SK-N-SH treated with all-trans-retinoic acid at 6 μM for 48 hours (cell line): ENCODE measurements around the gene OR13A1.

Experiments used
- ARNTL ChIP-seq: fragments of 450-650 bp; formaldehyde crosslinking; IDR thresholded peaks from 2 replicates; pipeline ENCODE4 v1.5.0; 2020; ENCODE audit warnings: low read depth, mild to moderate bottlenecking, moderate library complexity, borderline replicate concordance
- CREB5 ChIP-seq: fragments of 250-450 bp; sonication (Bioruptor Pico); IDR thresholded peaks from 2 replicates; pipeline ENCODE4 v1.5.1; 2020; ENCODE audit warnings: low read depth, mild to moderate bottlenecking, moderate library complexity
- ESRRG ChIP-seq: fragments of 250-450 bp; sonication (Bioruptor Pico); IDR thresholded peaks from 2 replicates; pipeline ENCODE4 v1.6.1; 2021; ENCODE audit warnings: mild to moderate bottlenecking
- GLIS3 ChIP-seq: fragments of 250-450 bp; sonication (Bioruptor Pico); IDR thresholded peaks from 2 replicates; pipeline ENCODE4 v1.5.0; 2020; ENCODE audit warnings: mild to moderate bottlenecking, moderate library complexity
- ISL1 ChIP-seq: fragments of 250-450 bp; sonication (Bioruptor Pico); IDR thresholded peaks from 2 replicates; pipeline ENCODE4 v2.1.2; 2022; ENCODE audit warnings: mild to moderate bottlenecking, moderate library complexity
- PATZ1 ChIP-seq: fragments of 250-450 bp; sonication (Bioruptor Pico); IDR thresholded peaks from 2 replicates; pipeline ENCODE4 v1.8.0; 2020; ENCODE audit warnings: mild to moderate bottlenecking, moderate library complexity, borderline replicate concordance
- POU6F1 ChIP-seq: fragments of 250-450 bp; sonication (Bioruptor Pico); IDR thresholded peaks from 2 replicates; pipeline ENCODE4 v1.8.0; 2021; ENCODE audit warnings: low read depth, mild to moderate bottlenecking, moderate library complexity, borderline replicate concordance
- PPARA ChIP-seq: fragments of 250-450 bp; sonication (Bioruptor Pico); IDR thresholded peaks from 2 replicates; pipeline ENCODE4 v1.5.0; 2020; ENCODE audit warnings: mild to moderate bottlenecking, borderline replicate concordance
- TCF4 ChIP-seq: fragments of 250-450 bp; sonication (Bioruptor Pico); IDR thresholded peaks from 2 replicates; pipeline ENCODE4 v1.8.0; 2021; ENCODE audit warnings: mild to moderate bottlenecking, moderate library complexity, borderline replicate concordance
- TOX ChIP-seq: fragments of 250-450 bp; sonication (Bioruptor Pico); IDR thresholded peaks from 2 replicates; pipeline ENCODE4 v1.8.0; 2021; ENCODE audit warnings: mild to moderate bottlenecking, moderate library complexity, borderline replicate concordance
- ZC3H10 ChIP-seq: fragments of 250-450 bp; sonication (Bioruptor Pico); IDR thresholded peaks from 2 replicates; pipeline ENCODE4 v1.5.1; 2021; ENCODE audit warnings: mild to moderate bottlenecking, moderate library complexity
- ZFP3 ChIP-seq: fragments of 250-450 bp; sonication (Bioruptor Pico); IDR thresholded peaks from 2 replicates; pipeline ENCODE4 v1.5.0; 2020; ENCODE audit warnings: mild to moderate bottlenecking, moderate library complexity
- ZFP30 ChIP-seq: fragments of 450-650 bp; formaldehyde crosslinking; IDR thresholded peaks from 2 replicates; pipeline ENCODE4 v1.5.0; 2022; ENCODE audit warnings: mild to moderate bottlenecking, moderate library complexity
- ZNF70 ChIP-seq: fragments of 450-650 bp; formaldehyde crosslinking; IDR thresholded peaks from 2 replicates; pipeline ENCODE4 v1.5.0; 2020; ENCODE audit warnings: mild to moderate bottlenecking, moderate library complexity

- TF ChIP-seq TCF4: no peak
- TF ChIP-seq TOX (CRISPR knock-in tag): no peak
- no peak for TF ChIP-seq ZC3H10
- no peak for TF ChIP-seq ARNTL (CRISPR knock-in tag)
- no peak for TF ChIP-seq ESRRG (CRISPR knock-in tag)
- TF ChIP-seq PATZ1: no peak
- no peak for TF ChIP-seq ZFP3
- no peak for TF ChIP-seq GLIS3 (CRISPR knock-in tag)
- TF ChIP-seq PPARA (CRISPR knock-in tag): no peak
- TF ChIP-seq ZNF70: no peak
- no peak for TF ChIP-seq ISL1 (CRISPR knock-in tag)
- no peak for TF ChIP-seq ZFP30 (CRISPR knock-in tag)
- no peak for TF ChIP-seq CREB5 (CRISPR knock-in tag)
- no peak for TF ChIP-seq POU6F1 (CRISPR knock-in tag)
These were observed 59.7 kb downstream of the OR13A1 start for GRCh38 chr10:45255706-45256105.
